ENCODE results near the gene RGS8. TPM values are rescaled to one million over a fixed set of nuclear protein-coding genes. Genes with fewer than 3 reads are reported as not detected.

Gene RGS8
- total RNA-seq, 1 experiment from 2014 or later: 0.66 TPM

- DNase-seq (ENCODE audit: low spot score) (no peak), ATAC-seq (no peak)
- H3K27ac Mint-ChIP-seq: no peak overlapping the region
- H3K36me3 Mint-ChIP-seq: 0 out of 2 replicates have a peak, but pooled peaks cover 3% of the 10 kb centered on the region
- H3K9me3 Mint-ChIP-seq: peaks cover 20% of the 10 kb centered on the region
- H3K4me3 Mint-ChIP-seq: no peak overlapping the region
- no peaks in the 10 kb centered on the region for H3K4me1 Mint-ChIP-seq
- POLR2A ChIA-PET: no interaction called here
- CTCF ChIA-PET: interaction anchor here (3.2 kb wide), 1 partner anchor 138 kb away, joined by 10 read pairs; no protein-coding TSS in a partner anchor
- H3K27me3 Mint-ChIP-seq (ENCODE audit: low read depth): no peaks in the 10 kb centered on the region; the same call in 1 of the 2 replicates
- TF ChIP-seq, protein P1, sequence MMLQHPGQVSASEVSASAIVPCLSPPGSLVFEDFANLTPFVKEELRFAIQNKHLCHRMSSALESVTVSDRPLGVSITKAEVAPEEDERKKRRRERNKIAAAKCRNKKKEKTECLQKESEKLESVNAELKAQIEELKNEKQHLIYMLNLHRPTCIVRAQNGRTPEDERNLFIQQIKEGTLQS (CRISPR knock-in tag; conservative IDR thresholded peaks at IDR 0.05): no peak
- TF ChIP-seq E2F1 (CRISPR knock-in tag; IDR thresholded peaks at IDR 0.05) (no peak), FOXP1 (CRISPR knock-in tag; IDR thresholded peaks at IDR 0.05; ENCODE audit: borderline replicate concordance) (no peak), IRF2 (CRISPR knock-in tag; IDR thresholded peaks at IDR 0.05; ENCODE audit: borderline replicate concordance, low read depth) (no peak), NR2C2 (CRISPR knock-in tag; IDR thresholded peaks at IDR 0.05) (no peak), NFATC4 (CRISPR knock-in tag; IDR thresholded peaks at IDR 0.05) (no peak), RORB (CRISPR knock-in tag; IDR thresholded peaks at IDR 0.05) (no peak), ZNF396 (CRISPR knock-in tag; IDR thresholded peaks at IDR 0.05; ENCODE audit: borderline replicate concordance) (no peak)
- TF ChIP-seq, protein P2, sequence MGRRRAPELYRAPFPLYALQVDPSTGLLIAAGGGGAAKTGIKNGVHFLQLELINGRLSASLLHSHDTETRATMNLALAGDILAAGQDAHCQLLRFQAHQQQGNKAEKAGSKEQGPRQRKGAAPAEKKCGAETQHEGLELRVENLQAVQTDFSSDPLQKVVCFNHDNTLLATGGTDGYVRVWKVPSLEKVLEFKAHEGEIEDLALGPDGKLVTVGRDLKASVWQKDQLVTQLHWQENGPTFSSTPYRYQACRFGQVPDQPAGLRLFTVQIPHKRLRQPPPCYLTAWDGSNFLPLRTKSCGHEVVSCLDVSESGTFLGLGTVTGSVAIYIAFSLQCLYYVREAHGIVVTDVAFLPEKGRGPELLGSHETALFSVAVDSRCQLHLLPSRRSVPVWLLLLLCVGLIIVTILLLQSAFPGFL (CRISPR knock-in tag; IDR thresholded peaks at IDR 0.05; ENCODE audit: borderline replicate concordance): no peak
- TF ChIP-seq, protein P3, sequence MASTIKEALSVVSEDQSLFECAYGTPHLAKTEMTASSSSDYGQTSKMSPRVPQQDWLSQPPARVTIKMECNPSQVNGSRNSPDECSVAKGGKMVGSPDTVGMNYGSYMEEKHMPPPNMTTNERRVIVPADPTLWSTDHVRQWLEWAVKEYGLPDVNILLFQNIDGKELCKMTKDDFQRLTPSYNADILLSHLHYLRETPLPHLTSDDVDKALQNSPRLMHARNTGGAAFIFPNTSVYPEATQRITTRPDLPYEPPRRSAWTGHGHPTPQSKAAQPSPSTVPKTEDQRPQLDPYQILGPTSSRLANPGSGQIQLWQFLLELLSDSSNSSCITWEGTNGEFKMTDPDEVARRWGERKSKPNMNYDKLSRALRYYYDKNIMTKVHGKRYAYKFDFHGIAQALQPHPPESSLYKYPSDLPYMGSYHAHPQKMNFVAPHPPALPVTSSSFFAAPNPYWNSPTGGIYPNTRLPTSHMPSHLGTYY (CRISPR knock-in tag; IDR thresholded peaks at IDR 0.05): no peak
Observed at GRCh38 chr1:182644886-182645285, 39.5 kb downstream of the RGS8 start.

DNA sequence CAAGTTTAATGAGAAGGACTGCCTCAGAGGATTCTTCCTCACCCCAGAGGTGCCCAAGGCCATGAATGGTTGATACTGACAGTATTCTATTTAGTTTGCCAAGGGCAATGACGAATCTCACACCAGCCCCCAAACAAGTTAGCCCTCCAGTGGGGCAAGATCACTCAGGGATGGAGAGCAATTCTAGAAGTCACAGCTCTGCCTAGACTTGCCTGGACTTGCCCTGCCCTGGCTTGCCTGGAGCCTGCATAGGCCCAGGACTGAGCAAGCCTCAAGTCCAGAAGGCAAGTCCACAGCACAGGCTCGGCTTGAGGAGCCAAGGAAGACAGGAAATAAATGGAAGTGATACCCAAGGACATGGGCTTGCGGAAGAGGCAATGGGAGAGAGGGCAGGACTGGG lies 40.7 kb downstream of the RGS8 start:
- H3K36me3 Mint-ChIP-seq: 0 out of 2 replicates have a peak, but pooled peaks cover 3% of the 10 kb centered on the region
- no peaks in the 10 kb centered on the region for H3K4me1 Mint-ChIP-seq
- TF ChIP-seq ZNF317 (CRISPR knock-in tag; IDR thresholded peaks at IDR 0.05; ENCODE audit: borderline replicate concordance, low read depth) (no peak), E2F5 (CRISPR knock-in tag; IDR thresholded peaks at IDR 0.05) (no peak), ZNF532 (CRISPR knock-in tag; IDR thresholded peaks at IDR 0.05; ENCODE audit: borderline replicate concordance) (no peak), FOXK1 (CRISPR knock-in tag; IDR thresholded peaks at IDR 0.05) (no peak), FOXP4 (CRISPR knock-in tag; IDR thresholded peaks at IDR 0.05) (no peak)
- peaks cover 20% of the 10 kb centered on the region for H3K9me3 Mint-ChIP-seq
- H3K27me3 Mint-ChIP-seq (ENCODE audit: low read depth): no peaks in the 10 kb centered on the region; the same call in 1 of the 2 replicates
- peak overlapping the region; percentile 47; the same call in 1 of the 2 replicates for H3K27ac Mint-ChIP-seq
- no peak for ATAC-seq
- ChIA-PET POLR2A (interaction anchor here (1.3 kb wide), 1 partner anchor 27 kb away, joined by 3 read pairs; no protein-coding TSS in a partner anchor), CTCF (interaction anchor here (3.2 kb wide), 1 partner anchor 139 kb away, joined by 10 read pairs; no protein-coding TSS in a partner anchor)
- no peak for DNase-seq (ENCODE audit: low spot score)
- H3K4me3 Mint-ChIP-seq: no peak overlapping the region

All from WTC11 (cell line).